DMS114 treated with DMSO at 0.1 percent for 48 hours (cell line): Measurements from ENCODE around the gene RETSAT.

Source experiments
- DNase-seq: peaks from one replicate; lab custom pipeline; 2025; ENCODE audit not compliant: unreplicated experiment; lab: John Stamatoyannopoulos, UW

The RETSAT gene

GRCh38 chr2:85309699-85310321 lies 44.5 kb downstream of the RETSAT start:
- DNase-seq = no peak

- DNase-seq = no peak
Measured at GRCh38 chr2:85308896-85309555, 45.3 kb downstream of the RETSAT start.

GRCh38 chr2:85308201-85308600 lies 46.1 kb downstream of the RETSAT start:
- DNase-seq = no peak

- DNase-seq = no peak
Measured at GRCh38 chr2:85307527-85307897, 46.8 kb downstream of the RETSAT start.

GRCh38 chr2:85303780-85304531 lies 50.4 kb downstream of the RETSAT start:
- no peak for DNase-seq

- no peak for DNase-seq
Measured at GRCh38 chr2:85302121-85302520, 52.2 kb downstream of the RETSAT start.
